Astrocyte of the cerebellum (primary cell): ENCODE results near the gene MGAT1.
"Not testable (repeated sequence)": the region's sequence is repeated elsewhere in the genome, so short reads cannot be mapped to it uniquely, and the experiment has no call there.

ENCODE experiments used
- DNase-seq: peaks from one replicate; pipeline ENCODE4 v3.0.0-alpha.2; 2011; ENCODE audit warnings: low read depth
- H3K4me3 ChIP-seq: 2 replicates; pipeline ENCODE4 v1.5.1; 2011; ENCODE audit warnings: mild to moderate bottlenecking, low read depth, low read length, moderate library complexity
- CTCF ChIP-seq: IDR thresholded peaks from 2 replicates; pipeline ENCODE4 v1.5.1; 2012; ENCODE audit warnings: low read length, low read depth, moderate library complexity, mild to moderate bottlenecking; ENCODE audit errors: missing control alignments
- in situ Hi-C: cut with HindIII; loops from 2 replicates; pipeline ENCODE4 v1.10.0; 2017; ENCODE audit warnings: low sequenced_read_pairs

MGAT1 gene

GRCh38 chr5:180742727-180743126 is 59.9 kb downstream of the MGAT1 start:
- DNase-seq = no peak
- in situ Hi-C loops = no loop called here
- TF ChIP-seq CTCF = no peak
- no peak overlapping the region for H3K4me3 ChIP-seq

GRCh38 chr5:180740953-180741352 is 61.7 kb downstream of the MGAT1 start:
- in situ Hi-C loops, DNase-seq, H3K4me3 ChIP-seq: not testable (repeated sequence)

- in situ Hi-C loops = no loop called here
- TF ChIP-seq CTCF = no peak
- no peak for DNase-seq
- no peak within 1 kb of the TSS for H3K4me3 ChIP-seq
Measured at GRCh38 chr5:180739958-180740357, 62.6 kb downstream of the MGAT1 start, which contains the start of gene OR2Y1. OR2Y1 (minus strand) TSS chr5:180740058; CDS start chr5:180740058, 0 bp downstream.

- DNase-seq = no peak
- TF ChIP-seq CTCF = no peak
- in situ Hi-C loops = no loop called here
- H3K4me3 ChIP-seq = no peak overlapping the region
Measured at GRCh38 chr5:180739271-180739670, 63.3 kb downstream of the MGAT1 start.

- no peak overlapping the region for H3K4me3 ChIP-seq
- in situ Hi-C loops = no loop called here
- DNase-seq = no peak
- TF ChIP-seq CTCF = no peak
Measured at GRCh38 chr5:180736536-180736935, 66.1 kb downstream of the MGAT1 start.
